GM23338 (cell line): Measurements from ENCODE around the gene CDH23. TPM values are rescaled to one million over a fixed set of nuclear protein-coding genes. Genes with fewer than 3 reads are reported as not detected.

Source experiments
- ATAC-seq: fragments of 200-7000 bp; cut with Tn5 transposase; 3 replicates; pipeline ENCODE4 v1.9.1; 2020
- DNase-seq: peaks from one replicate; pipeline ENCODE4 v3.0.0-alpha.2; 2015; ENCODE audit warnings: low spot score
- H2AFZ ChIP-seq: fragments of 200-600 bp; sonication (generic); 2 replicates; pipeline ENCODE4 v1.8.0; 2016; ENCODE audit warnings: antibody characterized with exemption, mild to moderate bottlenecking, moderate library complexity
- H3F3A ChIP-seq: fragments of 200-600 bp; sonication (generic); replicated peaks from 2 replicates; pipeline ENCODE4 v1.8.0; 2017; ENCODE audit warnings: antibody characterized with exemption, mixed run types, low read depth
- H3K27ac ChIP-seq: fragments of 200-600 bp; sonication (generic); 2 replicates; pipeline ENCODE4 v1.6.1; 2016; ENCODE audit warnings: low read depth
- H3K27me3 ChIP-seq: fragments of 200-600 bp; sonication (generic); 2 replicates; pipeline ENCODE4 v1.8.0; 2016; ENCODE audit warnings: mild to moderate bottlenecking, mixed run types, moderate library complexity; ENCODE audit not compliant: insufficient read depth
- H3K36me3 ChIP-seq: fragments of 200-600 bp; sonication (generic); 2 replicates; pipeline ENCODE4 v1.8.0; 2016; ENCODE audit warnings: mild to moderate bottlenecking; ENCODE audit not compliant: insufficient read depth
- H3K4me1 ChIP-seq: fragments of 200-600 bp; sonication (generic); 2 replicates; pipeline ENCODE4 v1.8.0; 2016; ENCODE audit warnings: mild to moderate bottlenecking, moderate library complexity; ENCODE audit not compliant: insufficient read depth
- H3K4me2 ChIP-seq: fragments of 200-600 bp; sonication (generic); 2 replicates; pipeline ENCODE4 v1.7.1; 2017; ENCODE audit warnings: mixed run types
- H3K4me3 ChIP-seq: fragments of 200-600 bp; sonication (generic); 2 replicates; pipeline ENCODE4 v1.6.1; 2016; ENCODE audit warnings: mixed run types
- H3K79me2 ChIP-seq: fragments of 200-600 bp; sonication (generic); replicated peaks from 2 replicates; pipeline ENCODE4 v1.8.0; 2017; ENCODE audit warnings: mild to moderate bottlenecking; ENCODE audit not compliant: insufficient read depth
- H3K9me2 ChIP-seq: fragments of 200-600 bp; sonication (generic); 2 replicates; pipeline ENCODE4 v1.8.0; 2017; ENCODE audit not compliant: insufficient read depth
- H4K20me1 ChIP-seq: fragments of 200-600 bp; sonication (generic); replicated peaks from 2 replicates; pipeline ENCODE4 v1.8.0; 2017; ENCODE audit warnings: mild to moderate bottlenecking; ENCODE audit not compliant: insufficient read depth
- H3K27ac Mint-ChIP-seq: 2 replicates; pipeline ENCODE4 v1.8.0; 2020; ENCODE audit warnings: inconsistent platforms, mild to moderate bottlenecking, moderate library complexity, mixed read lengths
- H3K27me3 Mint-ChIP-seq: 3 replicates; pipeline ENCODE4 v1.8.0; 2022; ENCODE audit warnings: low read depth, mild to moderate bottlenecking, moderate library complexity, mixed read lengths, inconsistent platforms; ENCODE audit not compliant: insufficient read depth, poor library complexity
- H3K36me3 Mint-ChIP-seq: 3 replicates; pipeline ENCODE4 v1.8.0; 2021; ENCODE audit warnings: low read depth, mild to moderate bottlenecking, inconsistent platforms, moderate library complexity, mixed read lengths
- H3K4me1 Mint-ChIP-seq: 3 replicates; pipeline ENCODE4 v1.8.0; 2020; ENCODE audit warnings: mild to moderate bottlenecking, inconsistent platforms, mixed read lengths
- H3K4me3 Mint-ChIP-seq: 3 replicates; pipeline ENCODE4 v1.8.0; 2021; ENCODE audit warnings: moderate library complexity, mild to moderate bottlenecking, inconsistent platforms, mixed read lengths
- H3K9me3 Mint-ChIP-seq: 3 replicates; pipeline ENCODE4 v1.8.0; 2020; ENCODE audit warnings: moderate library complexity, mild to moderate bottlenecking, inconsistent platforms, mixed read lengths
- CREB1 ChIP-seq: fragments of 250-450 bp; sonication (Bioruptor Pico); IDR thresholded peaks from 2 replicates; pipeline ENCODE4 v1.5.0; 2020; ENCODE audit warnings: low read depth, mild to moderate bottlenecking, moderate library complexity
- EZH2 ChIP-seq: fragments of 200-600 bp; sonication (generic); IDR thresholded peaks from one replicate; pipeline ENCODE4 v1.8.0; 2017; ENCODE audit warnings: antibody characterized with exemption, mild to moderate bottlenecking, low read depth; ENCODE audit not compliant: unreplicated experiment
- EZH2phosphoT487 ChIP-seq: fragments of 200-600 bp; sonication (generic); IDR thresholded peaks from one replicate; pipeline ENCODE4 v1.8.1; 2018; ENCODE audit warnings: antibody characterized with exemption; ENCODE audit not compliant: unreplicated experiment
- JUNB ChIP-seq: IDR thresholded peaks from one replicate; pipeline ENCODE4 v1.6.1; 2016; ENCODE audit warnings: antibody characterized with exemption; ENCODE audit not compliant: unreplicated experiment
- NANOG ChIP-seq: IDR thresholded peaks from 2 replicates; pipeline ENCODE4 v1.6.1; 2016; ENCODE audit warnings: antibody characterized with exemption, borderline replicate concordance
- POLR2AphosphoS5 ChIP-seq: IDR thresholded peaks from 2 replicates; pipeline ENCODE4 v1.6.1; 2016; ENCODE audit warnings: antibody characterized with exemption, low read depth
- STAT1 ChIP-seq: IDR thresholded peaks from one replicate; pipeline ENCODE4 v1.6.1; 2016; ENCODE audit warnings: antibody characterized with exemption; ENCODE audit not compliant: unreplicated experiment
- ZNF114 ChIP-seq: fragments of 250-450 bp; sonication (Bioruptor Pico); IDR thresholded peaks from 2 replicates; pipeline ENCODE4 v1.5.0; 2020; ENCODE audit warnings: mild to moderate bottlenecking, moderate library complexity
- ZNF331 ChIP-seq: fragments of 250-450 bp; sonication (Bioruptor Pico); IDR thresholded peaks from 2 replicates; pipeline ENCODE4 v1.5.0; 2020; ENCODE audit warnings: low read depth, mild to moderate bottlenecking, moderate library complexity
- polyA plus RNA-seq: library from polyadenylated mRNA; unstranded; fragments of >200 nt; fragmentation: Nextera tagmentation; extraction: Ambion mirVana; gene quantifications from 2 replicates; pipeline ENCODE4 v1.2.1, GENCODE V29; 2016
- total RNA-seq: library from RNA; depleted of rRNA; stranded (reverse); fragments of >200 nt; shearing (Covaris generic); gene quantifications from 2 replicates; pipeline ENCODE4 v1.2.3, GENCODE V29; 2014
- TF ChIP-seq, protein P1 (sequence below): IDR thresholded peaks from one replicate; pipeline ENCODE4 v1.6.1; 2018; ENCODE audit warnings: antibody characterized with exemption; ENCODE audit not compliant: unreplicated experiment
- TF ChIP-seq, protein P2 (sequence below), 2 experiments: fragments of 200-600 bp in 1 of 2; sonication (generic) in 1 of 2; conservative IDR thresholded peaks; 2 replicates each; pipeline versions ENCODE4 v1.5.1 to v1.6.1; 2016 to 2017; ENCODE audit warnings: antibody characterized with exemption in 2 of 2, low read depth in 2 of 2, mild to moderate bottlenecking in 2 of 2, moderate library complexity in 1 of 2
- TF ChIP-seq, protein P3 (sequence below): fragments of 250-450 bp; sonication (Bioruptor Pico); IDR thresholded peaks from 2 replicates; pipeline ENCODE4 v1.5.0; 2020; ENCODE audit warnings: mild to moderate bottlenecking, moderate library complexity
- TF ChIP-seq, protein P4 (sequence below): IDR thresholded peaks from 2 replicates; pipeline ENCODE4 v1.6.1; 2016; ENCODE audit warnings: antibody characterized with exemption

CDH23 gene
- total and polyA plus RNA-seq, 2 experiments from 2014 or later, result 0.95 to 4.3 TPM

DNA sequence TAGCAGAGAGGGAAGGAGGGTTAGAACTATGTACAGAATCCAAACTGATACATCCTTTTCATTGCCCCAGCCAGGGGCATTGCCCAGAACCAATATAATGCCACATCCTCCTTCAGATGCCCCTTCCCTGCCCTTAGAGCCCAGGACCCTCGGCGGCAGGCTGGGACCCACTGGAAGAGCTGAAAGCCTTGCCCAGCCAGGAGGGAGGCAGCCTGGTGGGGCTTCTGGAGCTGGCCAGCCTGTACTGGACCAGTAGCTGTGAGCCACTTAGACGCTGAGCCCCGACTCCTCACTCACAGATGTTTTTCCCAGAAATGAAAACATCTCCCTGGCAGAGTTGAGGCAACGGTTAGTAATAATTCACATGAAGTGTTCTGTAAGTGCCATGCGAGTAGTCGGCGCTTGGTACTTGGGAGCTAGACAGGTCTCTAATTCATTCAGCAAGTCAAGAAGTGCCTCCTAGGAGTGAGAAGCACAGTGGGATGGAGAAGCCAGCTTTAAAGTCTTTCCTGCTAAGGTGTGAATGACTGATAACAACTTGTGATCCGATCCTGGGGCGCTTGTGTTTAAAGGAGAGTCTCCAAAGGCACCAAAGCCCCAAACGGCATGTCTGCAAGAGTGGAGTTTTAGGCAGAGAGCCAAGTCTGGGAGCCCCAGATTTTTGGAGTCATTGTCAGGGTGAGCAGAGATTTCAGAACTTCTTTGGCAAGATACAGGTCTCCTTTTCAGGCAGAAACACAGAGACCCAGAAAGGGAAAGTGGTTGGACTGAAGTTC lies 366.8 kb downstream of the CDH23 start:
- H2AFZ ChIP-seq, result no peak overlapping the region
- TF ChIP-seq ZNF331, result no peak
- no peak for TF ChIP-seq CREB1 (CRISPR knock-in tag)
- TF ChIP-seq, protein P1, sequence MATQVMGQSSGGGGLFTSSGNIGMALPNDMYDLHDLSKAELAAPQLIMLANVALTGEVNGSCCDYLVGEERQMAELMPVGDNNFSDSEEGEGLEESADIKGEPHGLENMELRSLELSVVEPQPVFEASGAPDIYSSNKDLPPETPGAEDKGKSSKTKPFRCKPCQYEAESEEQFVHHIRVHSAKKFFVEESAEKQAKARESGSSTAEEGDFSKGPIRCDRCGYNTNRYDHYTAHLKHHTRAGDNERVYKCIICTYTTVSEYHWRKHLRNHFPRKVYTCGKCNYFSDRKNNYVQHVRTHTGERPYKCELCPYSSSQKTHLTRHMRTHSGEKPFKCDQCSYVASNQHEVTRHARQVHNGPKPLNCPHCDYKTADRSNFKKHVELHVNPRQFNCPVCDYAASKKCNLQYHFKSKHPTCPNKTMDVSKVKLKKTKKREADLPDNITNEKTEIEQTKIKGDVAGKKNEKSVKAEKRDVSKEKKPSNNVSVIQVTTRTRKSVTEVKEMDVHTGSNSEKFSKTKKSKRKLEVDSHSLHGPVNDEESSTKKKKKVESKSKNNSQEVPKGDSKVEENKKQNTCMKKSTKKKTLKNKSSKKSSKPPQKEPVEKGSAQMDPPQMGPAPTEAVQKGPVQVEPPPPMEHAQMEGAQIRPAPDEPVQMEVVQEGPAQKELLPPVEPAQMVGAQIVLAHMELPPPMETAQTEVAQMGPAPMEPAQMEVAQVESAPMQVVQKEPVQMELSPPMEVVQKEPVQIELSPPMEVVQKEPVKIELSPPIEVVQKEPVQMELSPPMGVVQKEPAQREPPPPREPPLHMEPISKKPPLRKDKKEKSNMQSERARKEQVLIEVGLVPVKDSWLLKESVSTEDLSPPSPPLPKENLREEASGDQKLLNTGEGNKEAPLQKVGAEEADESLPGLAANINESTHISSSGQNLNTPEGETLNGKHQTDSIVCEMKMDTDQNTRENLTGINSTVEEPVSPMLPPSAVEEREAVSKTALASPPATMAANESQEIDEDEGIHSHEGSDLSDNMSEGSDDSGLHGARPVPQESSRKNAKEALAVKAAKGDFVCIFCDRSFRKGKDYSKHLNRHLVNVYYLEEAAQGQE, result no peak
- TF ChIP-seq ZNF114 (CRISPR knock-in tag), result no peak
- no peak for TF ChIP-seq STAT1
- TF ChIP-seq, protein P2, sequence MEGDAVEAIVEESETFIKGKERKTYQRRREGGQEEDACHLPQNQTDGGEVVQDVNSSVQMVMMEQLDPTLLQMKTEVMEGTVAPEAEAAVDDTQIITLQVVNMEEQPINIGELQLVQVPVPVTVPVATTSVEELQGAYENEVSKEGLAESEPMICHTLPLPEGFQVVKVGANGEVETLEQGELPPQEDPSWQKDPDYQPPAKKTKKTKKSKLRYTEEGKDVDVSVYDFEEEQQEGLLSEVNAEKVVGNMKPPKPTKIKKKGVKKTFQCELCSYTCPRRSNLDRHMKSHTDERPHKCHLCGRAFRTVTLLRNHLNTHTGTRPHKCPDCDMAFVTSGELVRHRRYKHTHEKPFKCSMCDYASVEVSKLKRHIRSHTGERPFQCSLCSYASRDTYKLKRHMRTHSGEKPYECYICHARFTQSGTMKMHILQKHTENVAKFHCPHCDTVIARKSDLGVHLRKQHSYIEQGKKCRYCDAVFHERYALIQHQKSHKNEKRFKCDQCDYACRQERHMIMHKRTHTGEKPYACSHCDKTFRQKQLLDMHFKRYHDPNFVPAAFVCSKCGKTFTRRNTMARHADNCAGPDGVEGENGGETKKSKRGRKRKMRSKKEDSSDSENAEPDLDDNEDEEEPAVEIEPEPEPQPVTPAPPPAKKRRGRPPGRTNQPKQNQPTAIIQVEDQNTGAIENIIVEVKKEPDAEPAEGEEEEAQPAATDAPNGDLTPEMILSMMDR (conservative IDR thresholded peaks at IDR 0.05; ENCODE audit: low read depth in 2 of 2), result no peak
- TF ChIP-seq, protein P3, sequence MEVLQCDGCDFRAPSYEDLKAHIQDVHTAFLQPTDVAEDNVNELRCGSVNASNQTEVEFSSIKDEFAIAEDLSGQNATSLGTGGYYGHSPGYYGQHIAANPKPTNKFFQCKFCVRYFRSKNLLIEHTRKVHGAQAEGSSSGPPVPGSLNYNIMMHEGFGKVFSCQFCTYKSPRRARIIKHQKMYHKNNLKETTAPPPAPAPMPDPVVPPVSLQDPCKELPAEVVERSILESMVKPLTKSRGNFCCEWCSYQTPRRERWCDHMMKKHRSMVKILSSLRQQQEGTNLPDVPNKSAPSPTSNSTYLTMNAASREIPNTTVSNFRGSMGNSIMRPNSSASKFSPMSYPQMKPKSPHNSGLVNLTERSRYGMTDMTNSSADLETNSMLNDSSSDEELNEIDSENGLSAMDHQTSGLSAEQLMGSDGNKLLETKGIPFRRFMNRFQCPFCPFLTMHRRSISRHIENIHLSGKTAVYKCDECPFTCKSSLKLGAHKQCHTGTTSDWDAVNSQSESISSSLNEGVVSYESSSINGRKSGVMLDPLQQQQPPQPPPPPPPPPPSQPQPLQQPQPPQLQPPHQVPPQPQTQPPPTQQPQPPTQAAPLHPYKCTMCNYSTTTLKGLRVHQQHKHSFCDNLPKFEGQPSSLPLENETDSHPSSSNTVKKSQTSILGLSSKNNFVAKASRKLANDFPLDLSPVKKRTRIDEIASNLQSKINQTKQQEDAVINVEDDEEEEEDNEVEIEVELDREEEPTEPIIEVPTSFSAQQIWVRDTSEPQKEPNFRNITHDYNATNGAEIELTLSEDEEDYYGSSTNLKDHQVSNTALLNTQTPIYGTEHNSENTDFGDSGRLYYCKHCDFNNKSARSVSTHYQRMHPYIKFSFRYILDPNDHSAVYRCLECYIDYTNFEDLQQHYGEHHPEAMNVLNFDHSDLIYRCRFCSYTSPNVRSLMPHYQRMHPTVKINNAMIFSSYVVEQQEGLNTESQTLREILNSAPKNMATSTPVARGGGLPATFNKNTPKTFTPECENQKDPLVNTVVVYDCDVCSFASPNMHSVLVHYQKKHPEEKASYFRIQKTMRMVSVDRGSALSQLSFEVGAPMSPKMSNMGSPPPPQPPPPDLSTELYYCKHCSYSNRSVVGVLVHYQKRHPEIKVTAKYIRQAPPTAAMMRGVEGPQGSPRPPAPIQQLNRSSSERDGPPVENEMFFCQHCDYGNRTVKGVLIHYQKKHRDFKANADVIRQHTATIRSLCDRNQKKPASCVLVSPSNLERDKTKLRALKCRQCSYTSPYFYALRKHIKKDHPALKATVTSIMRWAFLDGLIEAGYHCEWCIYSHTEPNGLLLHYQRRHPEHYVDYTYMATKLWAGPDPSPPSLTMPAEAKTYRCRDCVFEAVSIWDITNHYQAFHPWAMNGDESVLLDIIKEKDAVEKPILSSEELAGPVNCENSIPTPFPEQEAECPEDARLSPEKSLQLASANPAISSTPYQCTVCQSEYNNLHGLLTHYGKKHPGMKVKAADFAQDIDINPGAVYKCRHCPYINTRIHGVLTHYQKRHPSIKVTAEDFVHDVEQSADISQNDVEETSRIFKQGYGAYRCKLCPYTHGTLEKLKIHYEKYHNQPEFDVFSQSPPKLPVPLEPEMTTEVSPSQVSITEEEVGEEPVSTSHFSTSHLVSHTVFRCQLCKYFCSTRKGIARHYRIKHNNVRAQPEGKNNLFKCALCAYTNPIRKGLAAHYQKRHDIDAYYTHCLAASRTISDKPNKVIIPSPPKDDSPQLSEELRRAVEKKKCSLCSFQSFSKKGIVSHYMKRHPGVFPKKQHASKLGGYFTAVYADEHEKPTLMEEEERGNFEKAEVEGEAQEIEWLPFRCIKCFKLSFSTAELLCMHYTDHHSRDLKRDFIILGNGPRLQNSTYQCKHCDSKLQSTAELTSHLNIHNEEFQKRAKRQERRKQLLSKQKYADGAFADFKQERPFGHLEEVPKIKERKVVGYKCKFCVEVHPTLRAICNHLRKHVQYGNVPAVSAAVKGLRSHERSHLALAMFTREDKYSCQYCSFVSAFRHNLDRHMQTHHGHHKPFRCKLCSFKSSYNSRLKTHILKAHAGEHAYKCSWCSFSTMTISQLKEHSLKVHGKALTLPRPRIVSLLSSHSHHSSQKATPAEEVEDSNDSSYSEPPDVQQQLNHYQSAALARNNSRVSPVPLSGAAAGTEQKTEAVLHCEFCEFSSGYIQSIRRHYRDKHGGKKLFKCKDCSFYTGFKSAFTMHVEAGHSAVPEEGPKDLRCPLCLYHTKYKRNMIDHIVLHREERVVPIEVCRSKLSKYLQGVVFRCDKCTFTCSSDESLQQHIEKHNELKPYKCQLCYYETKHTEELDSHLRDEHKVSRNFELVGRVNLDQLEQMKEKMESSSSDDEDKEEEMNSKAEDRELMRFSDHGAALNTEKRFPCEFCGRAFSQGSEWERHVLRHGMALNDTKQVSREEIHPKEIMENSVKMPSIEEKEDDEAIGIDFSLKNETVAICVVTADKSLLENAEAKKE (CRISPR knock-in tag), result no peak
- TF ChIP-seq, protein P4, sequence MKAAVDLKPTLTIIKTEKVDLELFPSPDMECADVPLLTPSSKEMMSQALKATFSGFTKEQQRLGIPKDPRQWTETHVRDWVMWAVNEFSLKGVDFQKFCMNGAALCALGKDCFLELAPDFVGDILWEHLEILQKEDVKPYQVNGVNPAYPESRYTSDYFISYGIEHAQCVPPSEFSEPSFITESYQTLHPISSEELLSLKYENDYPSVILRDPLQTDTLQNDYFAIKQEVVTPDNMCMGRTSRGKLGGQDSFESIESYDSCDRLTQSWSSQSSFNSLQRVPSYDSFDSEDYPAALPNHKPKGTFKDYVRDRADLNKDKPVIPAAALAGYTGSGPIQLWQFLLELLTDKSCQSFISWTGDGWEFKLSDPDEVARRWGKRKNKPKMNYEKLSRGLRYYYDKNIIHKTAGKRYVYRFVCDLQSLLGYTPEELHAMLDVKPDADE, result no peak
- no peak for TF ChIP-seq NANOG
- TF ChIP-seq EZH2phosphoT487, result no peak
- no peak for TF ChIP-seq JUNB
- no peak for TF ChIP-seq EZH2
- TF ChIP-seq POLR2AphosphoS5, result no peak
- no peaks in the 10 kb centered on the region for H3K9me3 Mint-ChIP-seq
- no peak overlapping the region for H3K4me2 ChIP-seq
- peaks cover 3% of the 10 kb centered on the region; the same call in 2 of the 3 replicates for H3K4me1 Mint-ChIP-seq
- no peak overlapping the region for H3K27ac Mint-ChIP-seq
- peaks cover 8% of the 10 kb centered on the region for H3K27me3 Mint-ChIP-seq
- no peaks in the 10 kb centered on the region for H3K36me3 Mint-ChIP-seq
- H3K27ac ChIP-seq, result no peak overlapping the region
- no peaks in the 10 kb centered on the region for H3K9me2 ChIP-seq
- no peak for ATAC-seq
- no peaks in the 10 kb centered on the region for H3F3A ChIP-seq
- no peaks in the 10 kb centered on the region for H3K36me3 ChIP-seq
- no peaks in the 10 kb centered on the region for H4K20me1 ChIP-seq
- H3K4me1 ChIP-seq, result no peaks in the 10 kb centered on the region
- no peak overlapping the region for H3K4me3 ChIP-seq
- no peaks in the 10 kb centered on the region for H3K79me2 ChIP-seq
- DNase-seq, result no peak
- H3K27me3 ChIP-seq, result no peaks in the 10 kb centered on the region
- H3K4me3 Mint-ChIP-seq, result no peak overlapping the region
